T1000 (cell line): ENCODE results near the gene GRIK4.
"Not testable (repeated sequence)": the region's sequence is repeated elsewhere in the genome, so short reads cannot be mapped to it uniquely, and the experiment has no call there.

Experiments used
- DNase-seq: peaks from one replicate; lab custom pipeline; 2025; ENCODE audit warnings: mixed read lengths; lab: John Stamatoyannopoulos, UW

The GRIK4 gene

DNA sequence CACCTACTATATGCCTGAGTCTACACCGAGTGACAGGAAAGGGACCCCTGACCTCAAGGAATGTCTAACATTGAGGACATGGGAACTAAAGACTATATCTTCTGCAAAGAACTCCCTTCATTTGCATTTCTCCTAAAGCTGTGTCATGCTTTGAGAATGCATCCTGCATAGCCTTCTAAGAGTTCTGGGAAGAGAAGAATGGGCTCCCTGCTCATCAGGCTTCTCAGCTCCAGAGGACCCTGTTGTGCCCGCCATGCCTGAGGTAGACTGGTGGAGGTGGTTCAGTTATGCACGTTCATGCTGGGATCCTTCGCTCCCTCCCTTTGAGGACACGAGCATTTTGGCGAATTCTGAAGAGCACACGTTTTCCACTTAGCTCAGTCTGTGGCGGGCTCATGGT, 63.3 kb downstream of the GRIK4 start:
- DNase-seq: no peak

DNA sequence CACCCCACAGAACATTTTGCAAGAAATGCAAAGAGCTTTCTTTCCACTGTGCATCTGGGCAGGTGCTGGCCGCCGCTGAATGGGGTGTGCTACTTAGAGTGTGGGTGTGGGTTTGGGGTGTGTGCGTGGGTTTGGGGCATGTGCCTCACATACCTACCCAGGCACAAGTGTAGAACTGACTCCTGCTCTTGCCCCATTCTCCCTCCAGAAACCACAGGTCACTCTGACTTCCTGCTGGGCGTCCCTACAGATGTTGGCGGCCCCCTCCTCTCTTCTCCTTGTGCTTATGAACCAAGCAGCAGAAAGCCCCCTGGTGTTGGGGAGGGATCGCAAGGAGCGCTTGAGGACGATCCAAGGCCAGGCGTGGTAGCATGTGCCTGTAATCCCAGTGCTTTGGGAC, 63.9 kb downstream of the GRIK4 start:
- DNase-seq: no peak

DNA sequence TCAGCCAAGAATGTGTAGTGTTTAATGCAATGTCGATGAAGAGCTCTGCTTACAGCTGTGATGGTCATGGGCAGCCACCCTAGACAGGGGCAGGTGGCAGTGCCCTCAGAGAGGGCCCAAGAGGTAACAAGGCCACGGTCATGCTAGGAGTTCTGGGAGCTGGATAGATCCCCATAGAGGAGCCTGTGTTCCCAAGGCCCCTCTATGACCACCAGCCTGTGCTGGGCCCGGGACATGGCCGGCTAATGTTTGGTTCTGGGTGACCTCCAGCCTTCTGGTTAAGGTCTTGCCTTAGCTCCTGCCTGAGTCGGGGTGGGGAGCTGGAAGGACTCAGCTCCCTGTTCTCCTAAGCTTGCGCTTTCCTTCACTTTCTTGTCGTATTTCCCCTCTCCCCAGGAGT, 65.1 kb downstream of the GRIK4 start:
- no peak for DNase-seq

DNA sequence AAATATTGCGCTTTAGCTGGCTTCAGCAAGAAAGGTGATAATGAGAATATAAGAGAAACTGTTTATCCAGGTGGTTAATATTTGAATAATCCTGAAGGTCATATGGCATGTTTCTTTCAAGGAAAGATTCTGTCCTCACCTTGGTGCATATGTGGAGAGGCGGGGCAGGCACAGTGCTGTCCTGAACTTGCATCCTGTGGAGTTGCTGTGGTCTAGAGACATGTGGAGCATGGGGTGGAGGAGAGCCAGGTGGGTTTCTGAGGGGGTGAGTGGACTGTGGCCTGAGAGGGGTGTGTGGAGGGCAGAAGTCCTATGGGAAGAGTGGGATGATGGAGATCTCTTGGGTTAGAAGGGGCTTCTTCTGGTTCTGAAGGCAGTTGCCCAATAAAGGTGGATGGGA, 65.5 kb downstream of the GRIK4 start:
- DNase-seq: no peak

- no peak for DNase-seq
These were observed 66.2 kb downstream of the GRIK4 start for GRCh38 chr11:120577624-120578363.

GRCh38 chr11:120578596-120579154, 67.1 kb downstream of the GRIK4 start:
- DNase-seq: no peak

DNA sequence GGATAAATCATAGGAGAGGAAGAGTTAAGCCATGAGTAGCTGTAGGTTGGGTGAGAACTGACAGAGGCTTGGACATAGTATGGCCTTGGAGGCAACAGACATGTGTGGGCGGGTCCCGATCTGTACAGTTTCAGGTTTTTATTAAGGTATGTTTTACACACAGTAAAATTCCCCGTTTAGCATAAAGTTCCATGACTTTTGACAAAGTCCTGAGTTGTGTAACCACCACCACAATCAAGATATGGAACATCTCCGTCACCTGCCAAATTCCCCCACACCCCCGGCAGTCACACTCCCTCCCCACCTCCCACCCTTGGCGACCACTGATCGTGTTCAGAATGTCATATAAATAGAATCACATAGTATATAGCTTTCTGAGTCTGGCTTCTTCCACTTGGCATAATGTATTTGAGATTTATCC, 68.1 kb downstream of the GRIK4 start:
- DNase-seq: no peak

DNA sequence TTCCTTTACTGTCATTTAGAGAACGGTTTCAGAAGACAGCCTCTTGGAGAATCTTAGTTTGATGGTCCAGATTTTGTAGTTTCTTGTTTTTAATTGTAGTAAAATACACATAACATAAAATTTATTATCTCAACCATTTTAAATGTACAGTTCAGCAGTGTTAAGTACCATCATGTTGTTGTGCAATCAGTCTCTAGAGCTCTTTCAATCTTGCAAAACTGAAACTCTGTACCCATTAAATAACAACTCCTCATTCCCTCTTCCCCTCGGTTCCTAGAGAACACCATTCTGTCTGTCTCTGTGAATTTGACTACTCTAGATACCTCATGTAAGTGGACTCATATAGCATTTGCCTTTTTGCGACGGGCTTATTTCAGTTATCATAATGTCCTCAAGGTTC, 69.8 kb downstream of the GRIK4 start:
- no peak for DNase-seq

DNA sequence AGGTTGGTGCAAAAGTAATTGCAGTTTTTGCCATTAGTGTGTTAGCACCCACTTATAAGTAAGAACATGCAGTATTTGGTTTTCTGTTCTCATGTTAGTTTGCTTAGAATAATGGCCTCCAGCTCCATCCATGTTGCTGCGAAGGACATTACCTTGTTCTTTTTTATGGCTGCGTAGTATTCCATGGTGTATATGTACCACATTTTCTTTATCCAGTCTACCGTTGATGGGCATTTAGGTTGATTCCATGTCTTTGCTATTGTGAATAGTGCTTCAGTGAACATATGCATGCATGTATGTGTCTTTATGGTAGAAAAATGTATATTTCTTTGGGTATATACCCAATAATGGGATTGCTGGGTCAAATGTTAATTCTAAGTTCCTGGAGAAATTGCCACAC, 71.0 kb downstream of the GRIK4 start:
- not testable (repeated sequence) for DNase-seq

- DNase-seq: no peak
These were observed 74.5 kb downstream of the GRIK4 start for GRCh38 chr11:120586072-120586471.

DNA sequence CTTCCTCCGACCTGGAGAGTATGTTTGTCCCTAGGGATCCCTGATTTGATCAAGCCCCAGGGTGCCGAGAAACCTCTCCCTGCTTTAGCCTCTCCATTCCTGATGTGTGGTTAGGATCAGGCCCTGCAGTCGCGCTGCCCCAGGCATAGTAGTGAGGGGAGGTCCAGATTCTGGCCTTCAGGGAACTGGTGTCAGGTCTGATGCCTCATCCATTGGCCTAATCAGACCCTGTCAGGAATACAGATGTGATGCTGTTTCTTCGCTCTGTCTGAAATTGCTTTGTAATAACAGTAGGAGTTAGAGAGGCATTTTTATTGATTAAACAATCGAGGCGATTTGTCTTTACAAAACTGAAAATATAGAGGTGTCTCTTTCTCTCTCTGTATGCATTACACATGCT, 75.2 kb downstream of the GRIK4 start:
- DNase-seq: no peak

GRCh38 chr11:120587299-120587698, 75.8 kb downstream of the GRIK4 start:
- no peak for DNase-seq

DNA sequence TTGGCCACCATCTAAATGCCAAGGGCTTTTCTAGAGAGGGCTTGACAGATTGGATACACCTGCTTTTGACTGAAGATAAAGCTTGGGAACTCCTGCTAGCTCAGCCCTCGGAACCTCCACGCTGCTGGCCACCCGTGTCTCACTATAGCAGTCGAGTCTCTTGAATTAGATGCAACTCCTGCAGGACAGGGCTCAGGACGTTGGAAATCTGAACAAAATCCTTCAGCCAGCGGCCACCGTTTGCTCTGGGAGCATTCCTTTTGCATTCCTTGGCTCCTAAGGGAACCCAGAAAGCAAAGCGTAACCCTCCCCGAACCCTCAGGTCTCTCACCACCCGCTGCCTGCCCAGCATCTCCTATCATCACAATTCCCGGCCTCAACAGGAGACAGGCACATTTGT, 77.8 kb downstream of the GRIK4 start:
- no peak for DNase-seq

DNA sequence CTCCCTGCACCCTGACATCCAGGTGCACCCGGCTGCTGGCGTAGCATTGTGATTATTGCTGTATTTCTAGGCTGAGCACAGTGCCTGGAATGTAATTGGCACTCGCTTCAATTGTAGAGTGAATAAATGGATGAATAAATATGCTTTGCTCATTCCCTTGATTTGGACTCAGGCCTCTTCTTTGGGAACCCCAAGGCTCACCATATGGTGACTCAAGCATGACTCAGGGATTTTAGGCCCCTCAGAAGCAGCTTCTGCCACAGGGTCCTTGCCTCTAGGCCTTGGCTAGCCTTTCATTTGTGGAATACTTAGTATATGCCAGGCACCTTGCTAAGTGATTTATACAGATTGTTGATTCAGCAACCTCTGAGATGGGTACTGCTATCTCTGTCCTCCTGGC, 78.9 kb downstream of the GRIK4 start:
- DNase-seq: no peak

DNA sequence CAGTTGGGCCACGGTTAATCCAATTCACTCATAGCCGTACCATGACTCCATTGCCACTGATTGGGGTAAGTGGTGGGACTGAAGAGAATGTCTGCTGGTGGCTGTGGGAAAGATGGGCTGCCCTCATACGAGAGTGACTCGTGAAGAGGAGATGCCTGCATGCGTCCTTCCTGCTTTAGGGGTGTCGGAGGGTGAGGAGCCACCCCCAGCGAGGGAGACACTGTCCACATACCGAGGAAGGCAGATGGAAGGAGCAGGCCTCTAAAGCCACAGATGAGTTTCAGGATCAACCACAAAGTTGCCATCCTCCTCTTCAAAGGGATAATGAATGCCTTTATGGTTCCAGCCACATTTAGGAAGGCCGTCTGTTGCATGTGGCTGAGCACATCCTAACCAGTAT, 83.2 kb downstream of the GRIK4 start:
- no peak for DNase-seq

DNA sequence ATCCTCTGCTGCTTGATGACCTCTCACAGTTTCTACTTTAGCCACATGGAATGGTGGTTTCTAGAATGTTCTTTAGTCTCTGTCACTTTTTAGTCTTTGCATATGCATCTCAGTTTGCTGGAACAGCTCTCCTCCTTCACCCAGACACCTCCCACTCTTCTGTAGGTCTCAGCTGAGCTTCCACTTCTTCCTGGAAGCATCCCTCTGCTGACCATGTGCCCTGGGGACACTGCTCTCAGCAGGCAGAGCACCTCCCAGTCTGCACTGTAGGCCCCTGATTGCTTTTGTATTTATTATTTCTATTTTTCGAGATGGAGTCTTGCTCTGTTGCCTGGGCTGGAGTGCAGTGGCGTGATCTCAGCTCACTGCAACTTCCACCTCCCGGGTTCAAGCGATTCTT, 84.0 kb downstream of the GRIK4 start:
- no peak for DNase-seq

DNA sequence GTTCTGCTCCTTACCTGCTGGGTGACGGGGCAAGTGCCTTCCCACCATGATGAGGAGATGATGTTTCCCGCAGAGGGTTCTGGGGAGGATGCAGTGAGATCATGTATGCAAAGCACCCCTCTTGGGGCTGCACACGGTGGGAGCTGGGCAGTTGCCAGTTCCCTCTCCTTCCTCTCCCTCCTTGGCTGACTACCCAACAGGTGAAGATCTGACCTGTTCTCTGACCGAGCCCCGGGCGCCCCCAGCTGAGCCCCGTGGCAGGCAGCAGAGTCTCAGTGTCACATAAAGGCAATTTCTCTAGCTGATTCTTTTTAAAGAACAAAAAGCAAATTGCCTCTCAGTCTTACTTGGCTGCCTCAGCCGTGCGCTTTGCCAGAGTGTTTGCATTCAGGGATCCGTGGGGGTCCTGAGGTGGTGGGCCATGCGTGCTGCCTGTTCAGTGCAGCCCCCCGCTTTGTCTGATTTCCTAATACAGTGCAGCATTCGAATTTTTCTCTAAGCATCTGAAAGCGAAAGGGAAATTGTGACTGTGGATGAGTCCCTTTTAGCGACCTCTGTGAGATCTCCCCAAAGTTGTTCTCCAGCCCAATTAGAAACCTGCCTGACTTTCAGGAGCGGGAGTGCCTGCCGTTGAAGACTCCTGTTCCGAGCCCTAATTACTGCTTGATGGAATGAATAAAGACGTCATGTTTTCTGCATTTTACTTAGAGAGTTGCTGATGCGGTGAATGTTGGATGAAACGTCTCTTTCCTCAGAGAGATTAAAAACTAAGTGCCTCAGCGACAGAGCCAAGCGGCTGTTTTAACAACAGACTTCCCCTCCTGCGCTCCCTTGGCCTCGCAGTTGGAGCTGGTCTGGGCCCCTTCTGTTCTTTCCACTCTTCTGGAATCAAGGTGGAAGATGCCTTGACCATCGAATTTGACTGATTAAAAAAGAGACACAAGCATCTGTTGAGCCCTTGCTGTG, 86.0 kb downstream of the GRIK4 start:
- DNase-seq: no peak

GRCh38 chr11:120598517-120599257, 87.1 kb downstream of the GRIK4 start:
- no peak for DNase-seq

- DNase-seq: no peak
These were observed 88.4 kb downstream of the GRIK4 start for GRCh38 chr11:120599816-120600420.

GRCh38 chr11:120601536-120601935, 90.0 kb downstream of the GRIK4 start:
- DNase-seq: no peak

DNA sequence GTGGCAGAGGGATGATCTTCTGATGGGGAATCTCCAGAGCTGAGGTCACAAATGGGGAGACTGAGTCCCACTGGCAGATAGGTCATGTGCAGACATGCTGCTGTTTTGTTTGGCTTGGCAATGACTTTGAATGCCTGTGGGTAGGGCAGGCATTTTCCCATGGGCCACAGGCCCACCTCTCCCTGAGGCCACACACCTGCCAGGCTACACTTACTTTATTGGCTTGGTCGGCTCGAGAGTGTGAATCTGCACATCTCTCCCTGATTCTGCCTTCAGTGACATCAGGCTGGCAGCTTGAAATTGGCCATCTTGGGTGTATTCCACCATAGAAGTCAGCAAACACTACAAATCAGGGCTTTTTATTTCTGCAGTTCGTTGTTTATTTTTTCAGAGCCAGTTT, 91.5 kb downstream of the GRIK4 start:
- DNase-seq: no peak

- DNase-seq: no peak
These were observed 93.9 kb downstream of the GRIK4 start for GRCh38 chr11:120605469-120605868.
